ENCODE results near the gene CIAO3.

CIAO3 gene

DNA sequence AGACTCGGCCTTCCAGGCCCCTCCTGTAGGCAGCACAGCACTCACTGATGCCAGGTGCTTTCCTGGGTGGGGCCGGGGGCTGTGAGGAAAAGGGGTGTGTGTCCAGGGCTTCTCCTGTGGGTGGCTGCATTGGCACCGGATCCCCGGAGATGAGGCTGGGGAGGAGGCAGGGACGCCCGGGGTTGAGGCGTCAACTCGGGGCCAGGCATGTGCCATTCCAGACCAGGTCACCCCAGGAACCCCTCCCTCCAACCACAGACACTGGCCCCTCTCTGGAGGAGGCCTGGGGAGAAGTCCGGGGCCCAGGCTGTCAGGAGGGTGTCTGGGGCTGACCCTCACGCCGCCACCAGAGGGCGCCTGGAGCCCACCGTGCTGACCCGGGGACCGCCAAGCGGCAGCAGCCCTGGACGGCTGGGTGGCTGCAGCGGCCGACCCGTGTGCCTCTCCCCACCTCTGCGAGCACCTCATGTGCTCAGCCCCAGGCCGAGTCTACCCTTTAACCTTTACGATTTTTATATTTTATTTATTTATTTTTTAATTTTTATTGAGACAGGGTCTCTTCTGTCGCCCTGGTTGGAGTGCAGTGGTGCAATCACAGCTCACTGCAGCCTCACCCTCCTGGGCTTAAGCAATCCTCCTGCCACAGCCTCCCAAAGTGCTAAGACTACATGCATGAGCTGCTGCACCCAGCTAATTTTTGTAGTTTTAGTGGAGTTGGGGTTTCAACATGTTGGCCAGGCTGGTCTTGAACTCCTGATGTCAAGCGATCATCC, 29.1 kb downstream of the CIAO3 start:
- DNase-seq (ENCODE audit: low read depth in 3 of 3) = peak; percentile 51 to 79 (median 65)

- DNase-seq (ENCODE audit: low read depth in 3 of 3) = no peak
Measured at GRCh38 chr16:711084-711483, 29.7 kb downstream of the CIAO3 start.

GRCh38 chr16:710500-711075, 30.2 kb downstream of the CIAO3 start:
- no peak for DNase-seq (ENCODE audit: low read depth in 3 of 3)

DNA sequence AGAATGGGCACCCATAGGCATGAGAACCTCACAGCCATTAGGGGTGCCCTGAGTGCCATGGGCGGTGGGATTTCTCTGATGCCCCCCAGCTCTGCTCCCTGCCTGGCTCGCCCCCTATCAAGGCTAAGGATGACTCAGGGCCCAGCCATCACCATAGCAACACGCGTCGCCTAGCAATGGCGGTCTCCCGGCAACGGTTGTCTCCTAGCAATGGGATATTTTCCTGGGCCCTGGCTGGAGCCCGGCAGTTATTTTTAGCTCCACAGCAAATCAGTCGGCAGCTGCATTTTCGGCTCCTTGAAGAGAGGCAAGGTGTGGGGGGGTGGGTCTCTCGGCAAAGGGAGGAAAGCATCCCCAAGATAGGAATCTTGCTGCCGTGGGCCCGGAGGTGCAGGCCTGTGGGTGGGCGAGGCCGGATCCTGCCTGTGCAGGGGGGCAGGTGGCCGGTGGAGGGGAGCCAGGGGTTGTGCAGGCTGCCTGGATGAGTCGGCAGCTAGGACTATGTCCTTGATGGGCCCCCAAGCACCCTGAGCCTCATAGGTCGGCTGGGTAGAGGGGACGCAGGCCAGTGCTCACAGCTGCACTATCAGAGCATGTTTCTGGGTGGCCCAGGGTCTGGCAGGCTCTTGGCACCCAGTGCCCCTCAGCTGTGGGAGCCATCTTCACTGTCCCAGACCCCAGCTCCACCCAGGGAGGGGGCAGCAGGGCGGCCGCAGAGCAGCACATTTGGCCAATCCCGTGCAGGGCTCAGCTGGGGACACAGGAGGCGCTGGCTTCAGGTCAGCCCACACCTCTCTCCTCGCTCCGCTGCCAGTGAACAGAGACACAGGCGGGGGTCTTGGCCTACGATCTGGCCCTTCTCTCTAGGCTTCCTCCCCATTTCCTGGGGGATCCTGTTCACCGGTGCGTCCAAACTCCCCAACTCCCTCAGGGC, 31.0 kb downstream of the CIAO3 start:
- no peak for DNase-seq (ENCODE audit: low read depth in 3 of 3)

DNA sequence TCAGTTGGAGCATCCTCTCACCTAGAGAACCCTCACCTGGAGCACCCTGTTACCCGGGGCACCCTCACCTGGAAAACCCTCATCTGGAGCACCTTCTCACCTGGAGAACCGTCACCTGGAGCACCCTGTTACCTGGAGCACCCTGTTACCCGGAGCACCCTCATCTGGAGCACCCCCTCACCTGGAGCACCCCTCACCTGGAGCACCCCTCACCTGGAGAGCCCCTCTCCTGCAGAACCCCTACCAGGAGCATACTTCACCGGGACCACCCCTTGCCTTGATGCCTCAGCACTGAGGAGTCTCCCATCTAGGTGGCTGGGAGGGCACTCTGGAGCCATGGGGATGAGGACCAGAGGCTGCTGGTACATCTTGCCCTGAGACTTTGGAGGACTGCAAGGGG, 31.8 kb downstream of the CIAO3 start:
- DNase-seq (ENCODE audit: low read depth in 3 of 3) = no peak

GRCh38 chr16:708019-708418, 32.8 kb downstream of the CIAO3 start:
- DNase-seq (ENCODE audit: low read depth in 3 of 3) = no peak

DNA sequence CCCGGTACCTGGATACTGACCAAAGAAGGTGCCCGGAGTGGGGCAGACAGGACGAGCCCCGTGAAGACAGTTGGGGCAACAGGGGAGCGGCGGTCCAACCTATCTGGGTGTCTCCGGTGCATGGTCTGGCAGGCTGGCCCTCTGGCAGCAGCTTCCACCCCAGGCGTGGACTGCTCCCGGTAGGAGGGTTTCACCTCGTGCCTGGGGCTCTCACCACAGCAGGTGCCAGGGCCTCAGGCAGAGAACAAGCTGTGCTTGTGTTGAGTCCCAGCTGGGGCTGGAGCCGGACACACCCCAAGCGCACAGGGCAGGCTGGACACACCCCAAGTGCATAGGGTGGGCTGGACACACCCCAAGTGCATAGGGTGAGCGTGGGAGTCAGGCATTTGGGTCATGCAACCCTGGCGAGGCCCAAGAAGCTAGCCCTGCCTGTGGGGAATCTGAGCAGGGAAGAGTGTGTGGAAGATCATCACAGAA, 33.7 kb downstream of the CIAO3 start:
- DNase-seq (ENCODE audit: low read depth in 3 of 3) = no peak

DNA sequence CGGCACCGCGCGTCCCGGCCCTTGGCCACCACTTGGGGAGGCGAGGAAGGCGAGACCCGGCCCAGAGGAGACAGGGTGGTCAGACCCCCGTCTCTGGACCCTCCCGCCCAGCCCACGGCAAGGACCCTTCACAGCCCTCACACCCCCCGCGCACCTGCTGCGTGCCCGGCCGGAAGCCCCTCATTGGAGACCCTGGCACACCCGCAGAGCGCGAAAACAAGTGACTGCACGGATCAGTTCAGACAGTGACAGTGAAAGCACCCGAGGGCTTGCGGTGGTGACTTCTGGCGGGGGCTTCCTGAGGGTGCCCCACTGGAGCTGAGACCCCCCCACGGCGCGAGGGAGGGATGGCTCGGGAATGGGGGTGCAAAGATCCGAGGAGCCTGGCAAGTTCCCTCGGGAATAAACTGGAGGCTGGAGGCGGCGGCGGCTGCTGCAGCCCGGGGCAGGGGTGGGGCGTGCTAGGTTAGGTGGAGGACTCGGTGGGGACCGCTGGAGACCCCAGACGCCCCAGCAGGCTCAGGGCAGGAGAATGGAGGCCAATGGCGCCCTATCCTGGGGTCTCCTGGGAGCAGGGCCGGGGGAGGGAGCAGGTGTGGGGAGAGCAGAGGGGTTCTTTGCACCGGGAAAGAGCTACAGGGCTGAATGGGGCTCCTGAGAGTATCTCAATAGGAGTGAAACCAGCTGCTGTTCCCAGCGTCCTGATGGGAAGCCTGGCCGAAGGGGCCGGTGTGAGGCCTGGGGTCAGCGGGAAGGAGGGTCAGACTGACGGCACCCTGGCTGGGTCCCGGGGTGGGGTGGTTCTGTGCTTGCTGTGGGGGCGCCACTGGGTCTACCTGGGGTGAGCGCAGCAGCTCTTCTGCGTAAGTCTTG, 34.4 kb downstream of the CIAO3 start:
- no peak for DNase-seq (ENCODE audit: low read depth in 3 of 3)

GRCh38 chr16:705431-706188, 35.2 kb downstream of the CIAO3 start, which contains the start of gene FBXL16:
FBXL16 (minus strand) TSS chr16:705801; CDS start chr16:697405, 8,396 bp downstream.
- DNase-seq (ENCODE audit: low read depth in 3 of 3) = no peak

- no peak for DNase-seq (ENCODE audit: low read depth in 3 of 3)
Measured at GRCh38 chr16:704552-705380, 36.0 kb downstream of the CIAO3 start.

DNA sequence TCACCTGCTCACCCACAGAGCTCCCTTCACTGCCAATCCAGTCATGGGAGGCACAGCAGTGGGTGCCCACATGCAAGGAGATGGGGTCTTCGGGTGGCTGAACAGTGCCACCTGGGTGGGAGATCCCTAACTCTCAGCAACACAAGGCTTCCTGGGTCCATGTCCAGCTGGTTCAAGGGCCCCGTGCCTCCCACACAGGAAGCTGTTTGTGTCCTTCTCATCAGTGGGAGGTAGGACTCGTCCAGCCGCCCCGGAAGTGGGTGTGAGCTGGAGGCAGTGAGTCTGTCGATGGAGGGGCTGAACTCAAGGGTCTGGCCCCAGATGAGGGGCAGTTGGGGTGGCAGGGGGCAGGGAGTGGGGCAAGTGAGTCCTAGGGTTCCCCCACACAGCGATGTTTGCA, 36.8 kb downstream of the CIAO3 start:
- DNase-seq (ENCODE audit: low read depth in 3 of 3) = no peak

- DNase-seq (ENCODE audit: low read depth in 3 of 3) = no peak
Measured at GRCh38 chr16:703406-703805, 37.4 kb downstream of the CIAO3 start.

DNA sequence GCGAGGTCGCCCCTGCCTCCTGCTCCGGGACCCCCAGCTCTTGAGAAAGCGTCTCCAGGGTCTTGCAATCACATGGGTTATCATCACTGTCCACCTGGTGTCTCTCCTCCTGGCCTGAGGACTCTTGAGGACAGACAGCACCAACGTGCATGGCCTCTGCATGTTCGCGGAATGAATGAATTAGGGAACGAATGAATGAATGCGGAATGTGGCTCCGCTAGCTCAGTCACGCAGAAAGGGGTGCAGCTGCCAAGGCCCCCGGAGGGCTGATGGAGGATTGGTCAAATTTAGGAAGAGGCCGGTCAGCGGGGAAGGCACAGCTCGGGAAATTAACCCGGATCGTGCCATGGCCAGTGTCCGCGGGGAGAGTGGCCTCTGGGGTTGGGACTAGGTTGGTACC, 38.5 kb downstream of the CIAO3 start:
- DNase-seq (ENCODE audit: low read depth in 3 of 3) = no peak

- no peak for DNase-seq (ENCODE audit: low read depth in 3 of 3)
Measured at GRCh38 chr16:700684-701584, 39.9 kb downstream of the CIAO3 start.

DNA sequence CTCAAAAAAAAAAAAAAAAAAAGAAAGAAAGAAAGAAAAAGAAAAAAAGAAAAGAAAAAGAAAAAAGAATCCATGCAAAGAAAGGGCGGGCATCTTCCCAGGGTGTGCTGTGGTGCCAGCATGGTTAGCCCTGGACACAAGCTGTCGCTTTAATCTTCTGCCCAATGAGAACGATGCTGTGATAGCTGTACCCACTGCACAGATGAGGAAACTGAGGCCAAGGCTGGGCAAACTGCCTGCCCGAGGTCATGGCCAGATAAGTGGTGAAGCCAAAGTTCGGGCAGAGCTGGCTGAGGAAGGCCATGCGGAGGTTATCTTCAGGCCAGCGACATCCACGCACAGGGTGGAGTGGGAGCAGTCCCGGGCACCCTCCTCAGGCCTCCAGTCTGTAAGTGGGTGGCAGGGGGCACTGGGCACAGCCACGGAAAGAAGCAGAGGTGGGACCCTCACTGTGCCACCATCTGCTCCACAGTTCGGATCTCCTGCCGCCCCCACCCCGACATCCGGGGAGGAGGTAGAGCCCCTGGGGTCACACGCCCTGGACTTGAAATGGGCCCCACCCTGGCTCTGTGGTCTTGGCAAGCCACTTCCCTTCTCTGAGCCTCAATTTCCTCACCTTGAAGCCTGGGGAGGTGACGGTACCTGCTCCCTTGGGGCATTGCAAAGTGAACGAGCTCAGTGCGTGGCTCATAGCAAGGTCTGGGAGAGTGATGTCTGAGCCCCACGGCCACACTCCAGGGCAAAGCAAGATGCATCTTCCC, 41.7 kb downstream of the CIAO3 start:
- DNase-seq (ENCODE audit: low read depth in 3 of 3) = no peak

DNA sequence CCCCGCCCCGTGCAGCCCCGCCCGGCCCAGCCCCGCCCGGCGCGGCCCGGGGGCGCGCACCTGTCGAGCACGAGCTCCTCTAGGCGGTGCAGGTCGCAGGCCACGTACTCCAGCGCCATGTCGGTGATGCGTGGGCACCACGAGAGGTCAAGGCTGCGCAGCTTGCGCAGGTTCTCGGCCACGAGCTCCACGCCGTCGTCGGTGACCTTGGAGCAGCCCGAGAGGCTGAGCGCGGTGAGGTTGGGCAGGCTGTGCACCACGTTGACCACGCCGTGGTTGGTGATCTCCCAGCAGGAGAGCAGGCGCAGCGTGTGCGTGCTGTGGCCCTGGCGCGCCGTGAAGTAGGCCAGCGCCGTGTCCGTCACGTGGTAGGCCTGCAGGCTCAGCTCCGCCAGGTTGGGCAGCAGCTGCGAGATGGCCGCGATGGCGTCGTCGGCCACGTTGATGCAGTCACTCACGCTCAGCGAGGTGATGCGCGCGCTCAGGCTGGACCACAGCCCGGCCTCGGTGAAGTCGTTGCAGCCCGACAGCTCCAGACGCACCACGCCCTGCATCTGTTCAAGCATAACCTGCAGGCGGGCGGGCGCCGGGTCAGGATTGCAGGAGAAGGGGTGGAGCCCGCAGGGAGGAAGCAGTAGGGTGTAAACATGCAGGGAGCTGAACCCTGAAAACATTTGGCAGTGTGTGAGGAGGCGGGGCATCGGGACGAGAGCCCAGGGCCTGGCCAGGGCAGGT, 45.3 kb downstream of the CIAO3 start:
- DNase-seq (ENCODE audit: low read depth in 3 of 3) = peak; percentile 51 to 72 (median 52)

- DNase-seq (ENCODE audit: low read depth in 3 of 3) = no peak
Measured at GRCh38 chr16:694863-695354, 45.9 kb downstream of the CIAO3 start.
